Embryonic facial prominence (tissue), 1 donor: ENCODE results near the gene SH3RF2.
"Not testable (repeated sequence)": the region's sequence is repeated elsewhere in the genome, so short reads cannot be mapped to it uniquely, and the experiment has no call there.

Experiments
- DNase-seq: peaks from one replicate; pipeline ENCODE4 v3.0.0-alpha.2; 2016; ENCODE audit errors: extremely low spot score

SH3RF2 gene

DNA sequence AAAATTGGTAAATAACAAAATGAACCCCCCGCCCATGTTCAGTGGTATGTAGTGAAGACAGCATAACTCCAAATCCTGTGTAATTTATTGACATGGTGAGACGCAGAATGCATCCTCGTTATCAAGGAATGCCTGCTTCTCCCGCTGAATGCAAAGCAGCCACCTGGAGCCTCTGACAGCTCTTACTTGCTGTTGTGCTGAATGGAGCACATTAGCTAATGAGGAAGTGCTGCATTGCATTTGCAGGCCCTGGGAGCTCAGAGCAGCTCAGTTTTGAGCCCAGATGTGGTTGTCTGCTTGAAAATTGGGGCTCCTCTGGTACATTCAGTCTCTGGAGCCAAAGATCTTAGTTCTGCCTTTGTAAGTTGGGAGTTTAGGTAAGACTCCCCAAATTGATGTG, 140.1 kb downstream of the SH3RF2 start:
- DNase-seq, result no peak

DNA sequence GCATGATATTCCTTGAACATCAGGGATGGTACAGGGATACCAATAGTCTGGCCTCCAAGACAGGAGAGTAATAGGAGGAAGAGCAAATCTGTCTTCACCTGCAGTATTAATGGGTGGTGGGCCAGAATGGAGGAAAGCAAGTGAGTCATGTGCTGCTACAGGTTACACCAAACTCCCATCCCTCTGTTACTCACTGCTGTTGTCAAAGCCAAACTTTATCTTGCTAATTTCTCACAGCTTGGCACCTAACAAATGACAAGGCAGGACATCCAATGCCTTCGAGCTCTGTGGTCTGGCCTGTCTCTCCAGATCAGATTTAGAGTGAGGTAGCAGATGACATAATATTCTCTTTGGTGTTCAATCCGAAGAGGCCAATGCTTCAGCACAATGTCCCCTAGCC, 142.2 kb downstream of the SH3RF2 start:
- DNase-seq, result no peak

DNA sequence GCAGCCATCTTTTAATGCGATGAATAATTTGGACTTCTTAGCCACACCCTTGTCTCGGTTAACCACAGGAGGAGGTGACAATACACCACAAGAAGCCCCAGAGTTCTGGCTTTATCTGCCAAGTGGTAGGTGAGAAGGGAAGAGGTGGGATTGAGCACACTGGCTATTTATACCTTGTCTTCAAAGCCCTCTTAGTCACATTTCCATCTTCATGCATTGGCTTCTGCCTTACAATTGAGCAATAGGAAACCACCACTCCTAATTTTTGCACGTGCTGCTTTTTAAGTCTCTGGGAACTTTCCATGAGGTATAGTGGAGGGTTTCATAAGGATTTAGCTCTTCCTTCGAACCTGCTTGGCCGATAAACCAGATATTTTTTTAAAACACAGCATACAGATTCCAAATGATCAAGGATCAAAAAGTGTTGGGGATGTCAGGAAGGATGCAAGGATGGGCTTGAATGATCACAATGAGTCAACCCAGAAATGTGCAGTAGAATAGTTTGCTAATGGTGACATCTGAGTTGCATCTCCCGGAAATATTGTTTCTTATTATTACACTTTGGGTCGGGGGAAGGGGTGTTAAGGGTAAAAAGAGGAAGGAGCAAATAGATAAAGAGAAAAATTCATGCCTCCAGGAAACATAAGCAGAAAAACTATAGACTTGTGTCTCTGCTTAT, 143.5 kb downstream of the SH3RF2 start:
- DNase-seq, result no peak

DNA sequence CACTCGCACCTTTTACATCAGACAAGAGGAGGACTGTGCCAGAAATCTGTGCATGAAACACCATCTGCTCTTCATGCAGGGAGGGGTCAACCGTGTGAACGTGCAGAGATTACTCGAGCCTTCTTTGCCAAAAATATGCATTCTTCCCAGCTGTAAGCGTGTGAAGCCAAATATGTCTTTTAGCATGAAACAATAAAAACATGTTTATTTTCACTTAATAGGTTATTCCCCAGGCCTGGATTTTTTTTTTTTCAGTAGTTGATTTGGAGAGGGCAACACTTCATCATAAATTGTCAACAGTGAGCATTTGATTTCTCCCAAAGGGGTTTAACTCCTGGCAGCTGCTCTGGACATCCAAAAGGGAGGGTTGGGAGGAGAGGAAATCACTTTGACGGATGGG, 145.2 kb downstream of the SH3RF2 start:
- DNase-seq, result no peak

DNA sequence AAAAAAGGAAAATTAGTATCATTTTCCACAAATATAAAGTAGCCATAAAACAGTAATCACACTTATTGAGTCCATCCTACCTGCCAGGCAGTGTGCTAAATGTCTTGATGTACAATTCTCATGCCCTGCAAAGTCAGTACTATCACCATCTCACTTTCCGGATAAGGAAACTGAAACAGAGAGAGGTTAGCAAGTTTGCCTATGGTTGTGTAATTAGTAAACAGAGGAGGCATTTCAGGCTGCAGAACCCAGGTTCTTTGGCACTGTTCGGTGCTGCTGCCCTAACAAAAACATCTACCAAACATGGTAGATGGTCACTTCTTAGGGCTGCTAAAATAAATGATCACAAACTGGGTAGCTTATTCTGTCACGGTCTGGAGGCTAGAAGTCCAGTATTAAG, 146.4 kb downstream of the SH3RF2 start:
- DNase-seq, result no peak

DNA sequence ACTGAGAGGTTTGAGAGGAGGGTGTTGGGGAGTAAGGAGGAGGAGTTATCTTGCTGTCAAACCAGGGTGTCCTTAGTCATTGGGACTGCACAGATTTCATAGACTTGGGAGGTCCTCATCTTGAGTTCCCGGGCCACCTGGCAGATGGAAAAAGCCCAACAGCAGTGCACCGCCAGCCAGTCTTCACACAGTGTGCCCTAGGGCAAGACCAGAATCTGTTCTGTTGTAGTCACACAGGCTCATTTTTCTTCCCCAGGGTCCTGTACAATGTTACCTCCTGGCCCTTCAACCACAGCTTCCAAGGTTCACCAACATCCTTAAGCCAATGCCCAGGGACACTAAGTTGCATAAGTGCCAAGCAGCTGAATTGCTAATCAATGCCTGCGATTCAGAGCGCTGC, 148.0 kb downstream of the SH3RF2 start:
- no peak for DNase-seq

DNA sequence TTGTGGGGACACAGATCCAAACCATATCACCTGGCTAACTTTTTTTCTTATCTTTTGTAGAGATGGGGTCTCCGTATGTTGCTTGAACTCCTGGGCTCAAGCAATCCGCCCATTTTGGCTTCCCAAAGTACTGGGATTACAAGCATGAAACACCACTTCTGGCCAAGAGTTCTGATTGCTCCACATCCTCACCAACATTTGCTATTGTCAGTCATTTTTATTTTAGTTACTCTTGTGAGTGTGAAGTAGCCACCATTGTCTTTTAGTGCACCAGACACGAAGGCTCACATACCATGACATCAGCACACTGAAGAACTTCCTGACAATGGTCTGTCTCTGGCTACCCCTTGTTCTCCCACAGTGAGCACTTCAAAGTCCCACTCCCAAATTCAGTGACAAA, 151.7 kb downstream of the SH3RF2 start:
- DNase-seq, result no peak

DNA sequence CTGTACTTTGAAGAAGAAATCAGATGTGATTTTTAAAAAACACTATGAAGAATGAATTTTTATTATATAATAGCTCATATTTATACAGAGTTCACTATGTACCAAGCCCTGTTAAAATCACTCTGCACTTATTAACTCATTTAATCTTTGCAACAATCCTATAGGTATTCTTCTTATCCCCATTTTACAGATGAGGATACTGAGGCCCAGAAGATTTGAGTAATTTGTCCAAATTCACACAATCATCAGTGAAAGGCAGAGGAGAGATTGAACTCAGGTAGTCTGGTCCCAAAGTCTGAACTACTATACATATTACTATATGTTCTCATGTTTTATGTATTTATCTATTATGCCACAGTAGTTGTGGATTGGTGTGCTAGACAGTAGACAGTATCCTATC, 152.9 kb downstream of the SH3RF2 start:
- no peak for DNase-seq

DNA sequence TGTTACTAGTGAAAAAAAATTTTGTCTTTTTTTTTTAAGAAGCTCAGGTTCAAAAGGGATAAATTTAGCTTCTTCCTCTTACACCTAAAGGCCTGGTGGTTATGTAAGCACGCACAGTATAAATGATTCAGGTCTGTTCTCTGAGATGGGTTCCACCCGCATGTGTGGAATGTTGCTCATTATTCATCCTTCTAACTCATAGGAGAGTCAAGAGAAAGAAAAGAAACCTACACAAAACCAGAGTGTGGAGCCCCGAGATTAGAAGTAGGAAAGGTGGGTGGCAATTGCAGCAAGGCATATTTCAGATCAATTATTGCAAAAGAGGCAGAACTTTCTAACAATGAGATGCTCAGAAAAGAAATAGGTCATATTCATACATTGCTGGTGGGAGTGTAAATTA, 155.5 kb downstream of the SH3RF2 start:
- DNase-seq, result no peak

DNA sequence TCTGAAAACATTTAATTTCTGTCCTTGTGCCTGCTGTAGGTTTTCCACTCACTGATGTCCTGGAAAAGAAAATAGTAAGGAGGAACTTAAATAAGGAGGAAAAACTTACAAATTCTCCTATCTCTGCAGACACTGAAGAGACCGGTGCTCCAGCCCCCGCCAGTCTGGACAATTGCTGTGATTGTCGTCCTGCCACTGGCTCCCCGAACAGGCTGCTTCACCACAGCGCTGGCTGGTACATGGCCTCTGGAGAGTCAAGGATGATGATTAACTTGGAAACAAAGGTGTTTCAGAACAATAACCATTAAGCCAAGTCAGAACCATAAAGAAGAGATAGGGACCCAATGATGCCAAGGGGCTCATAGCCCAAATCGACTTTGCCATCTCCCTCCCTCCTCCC, 161.7 kb downstream of the SH3RF2 start:
- DNase-seq, result no peak

DNA sequence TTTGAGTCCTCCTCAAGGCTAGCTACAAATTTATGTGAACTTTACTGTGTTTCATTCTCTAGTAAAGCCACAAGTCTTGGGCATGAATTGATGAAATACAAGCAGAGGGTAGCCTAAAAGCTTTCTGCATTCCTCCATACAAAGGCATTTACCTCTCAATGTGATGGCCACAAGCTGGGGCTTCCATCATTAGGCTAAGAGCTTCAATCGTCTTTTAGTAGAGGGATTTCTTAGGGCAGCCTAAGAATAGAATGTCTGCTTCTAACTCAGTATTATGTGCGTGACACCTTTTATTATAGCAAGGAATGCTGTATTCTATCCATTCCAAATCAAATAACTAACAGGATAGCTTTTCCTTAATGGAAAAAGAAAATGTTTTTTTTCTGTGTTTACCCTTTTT, 165.3 kb downstream of the SH3RF2 start:
- DNase-seq, result no peak

DNA sequence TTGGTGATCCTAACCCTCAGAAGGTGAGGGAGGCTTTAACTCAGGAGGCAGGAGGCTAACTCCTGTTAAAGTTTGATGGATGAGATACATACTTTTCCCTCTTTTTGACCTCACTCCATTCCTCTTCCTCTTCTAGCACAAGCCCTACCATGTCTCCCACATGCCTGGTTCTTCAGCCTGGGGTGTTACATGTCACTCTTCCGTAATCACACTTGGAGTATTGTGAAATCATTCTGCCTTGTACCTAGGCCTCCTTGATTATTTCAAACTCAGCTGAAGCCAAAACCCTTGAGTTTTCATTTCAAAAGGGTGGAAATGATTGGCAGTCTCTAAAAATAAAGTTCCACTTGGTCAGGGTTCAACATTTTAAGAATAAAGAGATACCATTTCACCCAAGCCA, 167.2 kb downstream of the SH3RF2 start:
- no peak for DNase-seq

DNA sequence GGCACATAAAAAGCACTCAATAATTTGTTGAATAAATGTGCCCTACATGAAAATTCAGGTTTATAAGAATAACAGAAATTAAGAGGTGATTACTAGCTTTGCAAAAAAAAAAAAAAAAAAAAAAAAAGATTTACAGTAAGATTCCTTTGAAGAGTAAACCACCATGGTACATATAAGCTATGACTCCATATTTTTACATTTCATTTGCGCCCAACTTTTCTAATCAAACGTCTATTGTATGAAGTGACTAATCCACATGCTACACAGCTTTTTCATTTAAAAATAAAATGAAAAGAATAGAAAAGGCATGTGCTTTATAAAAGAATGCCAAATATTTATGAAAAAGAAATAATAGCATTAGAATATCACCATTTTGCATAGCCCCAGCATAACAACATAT, 169.1 kb downstream of the SH3RF2 start, which contains the start of gene PLAC8L1:
PLAC8L1 (minus strand) TSS at position 101 of the 400 bp plus-strand sequence. CDS start 1,266 bp downstream, outside the sequence.
- DNase-seq, result no peak

DNA sequence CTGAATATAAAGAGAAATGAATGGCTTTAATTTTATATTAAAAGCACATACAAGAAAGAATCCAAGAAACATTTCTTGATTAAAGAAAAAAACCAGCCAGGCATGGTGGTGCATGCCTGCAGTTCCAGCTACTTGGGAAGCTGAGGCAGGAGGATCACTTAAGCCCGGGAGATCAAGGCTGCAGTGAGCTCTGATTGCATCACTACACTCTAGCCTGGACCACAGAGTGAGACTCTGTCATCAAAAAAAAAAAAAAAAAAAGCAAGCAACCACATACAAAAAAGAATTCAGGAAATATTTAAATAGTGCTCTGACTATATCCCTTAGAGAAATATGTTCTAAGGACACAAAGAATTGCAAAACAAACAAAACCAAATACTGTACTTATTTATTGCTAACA, 171.5 kb downstream of the SH3RF2 start:
- no peak for DNase-seq

DNA sequence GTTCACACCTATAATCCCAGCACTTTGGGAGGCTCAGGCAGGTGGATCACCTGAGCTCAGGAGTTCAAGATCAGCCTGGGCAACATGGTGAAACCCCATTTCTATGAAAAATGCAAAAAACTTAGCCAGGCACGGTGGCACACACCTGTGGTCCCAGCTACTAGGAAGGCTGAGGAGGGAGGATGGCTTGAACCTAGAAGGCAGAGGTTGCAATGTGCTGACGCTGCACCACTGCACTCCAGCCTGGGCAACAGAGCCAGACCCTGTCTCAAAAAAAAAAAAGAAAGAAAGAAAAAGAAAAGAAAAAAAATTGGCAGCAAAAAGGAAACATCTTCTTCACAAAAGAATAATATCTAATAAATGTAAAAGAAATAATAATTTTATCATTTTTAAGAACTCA, 172.5 kb downstream of the SH3RF2 start:
- not testable (repeated sequence) for DNase-seq

DNA sequence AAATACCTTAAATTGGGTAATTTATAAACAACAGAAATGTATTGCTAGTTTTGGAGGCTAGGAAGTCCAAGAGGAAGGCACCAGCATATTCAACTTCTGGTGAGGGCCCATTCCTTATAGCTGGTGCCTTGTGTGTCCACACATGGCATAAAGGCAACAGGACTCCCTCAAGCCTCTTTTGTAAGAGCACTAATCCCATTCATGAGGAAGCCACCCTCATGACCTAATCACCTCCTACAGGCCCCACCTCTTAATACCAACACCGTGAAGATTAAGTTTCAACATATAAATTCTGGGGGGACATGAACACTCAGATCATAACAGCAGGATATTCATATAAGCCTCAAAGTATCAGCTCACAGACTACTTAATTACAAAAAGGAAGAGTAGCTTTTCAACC, 173.0 kb downstream of the SH3RF2 start:
- DNase-seq, result no peak

DNA sequence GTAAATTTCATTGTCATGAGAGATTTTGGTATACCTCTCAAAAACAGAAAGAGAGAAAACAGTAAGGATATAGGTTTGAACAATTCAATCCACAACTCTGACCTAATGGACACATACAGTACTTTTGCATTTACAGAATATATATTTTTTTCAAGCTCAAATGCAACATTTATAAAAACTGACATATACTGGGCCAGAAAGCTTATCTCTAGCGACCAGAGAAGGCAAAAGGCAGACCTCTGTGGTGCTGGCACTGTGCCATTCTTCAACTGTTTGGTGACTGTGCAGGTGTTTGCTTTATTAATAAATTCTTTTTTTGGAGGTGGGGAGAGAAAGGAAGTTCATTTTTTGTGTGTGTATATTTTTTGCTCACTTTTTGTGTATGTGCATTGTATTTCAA, 175.0 kb downstream of the SH3RF2 start:
- no peak for DNase-seq

DNA sequence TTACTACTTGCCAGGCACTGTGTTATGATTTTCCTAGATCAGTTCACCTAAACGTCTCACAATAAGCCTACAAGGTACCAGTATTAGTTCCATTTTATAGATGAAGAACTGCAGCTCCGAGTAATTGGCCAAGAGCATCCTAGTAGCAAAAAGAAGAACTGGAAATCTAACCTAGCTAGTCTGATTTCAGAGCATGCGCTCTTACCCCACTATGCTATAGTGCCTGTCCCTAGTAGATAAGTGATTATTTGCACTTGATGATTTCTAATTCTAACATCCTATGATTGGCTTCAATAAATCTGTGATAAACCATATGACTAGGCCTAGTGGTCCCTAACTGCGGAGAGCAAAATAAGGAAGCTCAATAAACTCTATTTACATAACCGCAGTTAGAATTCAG, 176.1 kb downstream of the SH3RF2 start:
- DNase-seq, result no peak
